Ovary (tissue), 3 donors: ENCODE measurements around the gene KMT2B.

ENCODE experiments used
- POLR2A ChIP-seq: fragments of 450-650 bp; IDR thresholded peaks from one replicate; pipeline ENCODE4 v1.6.1; 2017; ENCODE audit warnings: antibody characterized with exemption, mild to moderate bottlenecking, moderate library complexity
- TF ChIP-seq, protein P1 (sequence below), 3 donors: fragments of 450-650 bp in 2 of 3; fragments of 200-600 bp in 1 of 3; IDR thresholded peaks; one replicate each; pipeline versions ENCODE4 v1.5.1 to v1.8.0; 2016 to 2022; ENCODE audit warnings: antibody characterized with exemption in 3 of 3, mild to moderate bottlenecking in 1 of 3
- donor health status: DM: no; HTN: no; CAD: no.

DNA sequence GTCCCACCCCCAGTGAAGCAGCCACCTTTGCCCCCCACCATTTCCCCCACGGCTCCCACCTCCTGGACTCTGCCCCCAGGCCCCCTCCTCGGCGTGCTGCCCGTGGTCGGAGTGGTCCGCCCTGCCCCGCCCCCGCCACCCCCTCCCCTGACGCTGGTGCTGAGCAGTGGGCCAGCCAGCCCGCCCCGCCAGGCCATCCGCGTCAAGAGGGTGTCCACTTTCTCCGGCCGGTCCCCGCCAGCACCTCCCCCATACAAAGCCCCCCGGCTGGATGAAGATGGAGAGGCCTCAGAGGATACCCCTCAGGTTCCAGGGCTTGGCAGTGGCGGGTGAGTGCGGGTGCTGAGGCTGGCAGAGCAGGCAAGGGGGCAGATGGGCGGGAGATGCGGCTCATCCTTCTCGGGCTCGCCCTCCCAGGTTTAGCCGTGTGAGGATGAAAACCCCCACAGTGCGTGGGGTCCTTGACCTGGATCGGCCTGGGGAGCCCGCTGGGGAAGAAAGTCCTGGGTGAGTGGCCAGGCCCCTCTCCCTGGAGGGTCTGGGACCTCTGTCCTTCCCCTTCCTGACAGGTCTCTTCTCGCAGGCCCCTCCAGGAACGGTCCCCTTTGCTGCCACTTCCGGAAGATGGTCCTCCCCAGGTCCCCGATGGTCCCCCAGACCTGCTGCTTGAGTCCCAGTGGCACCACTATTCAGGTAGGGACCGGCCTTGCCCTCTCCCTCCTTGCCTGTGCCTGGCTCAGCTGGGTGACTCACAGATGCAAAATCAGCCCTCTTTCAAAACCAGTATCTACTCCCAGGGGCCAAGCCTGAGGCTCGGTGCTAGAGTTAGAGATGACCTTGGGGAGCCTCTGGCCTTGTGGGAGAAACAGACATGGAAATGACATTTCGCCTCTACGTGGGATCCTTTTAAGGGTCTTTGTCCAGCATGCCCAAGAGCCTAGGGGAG lies 15.7 kb downstream of the KMT2B start:
- TF ChIP-seq, protein P1, sequence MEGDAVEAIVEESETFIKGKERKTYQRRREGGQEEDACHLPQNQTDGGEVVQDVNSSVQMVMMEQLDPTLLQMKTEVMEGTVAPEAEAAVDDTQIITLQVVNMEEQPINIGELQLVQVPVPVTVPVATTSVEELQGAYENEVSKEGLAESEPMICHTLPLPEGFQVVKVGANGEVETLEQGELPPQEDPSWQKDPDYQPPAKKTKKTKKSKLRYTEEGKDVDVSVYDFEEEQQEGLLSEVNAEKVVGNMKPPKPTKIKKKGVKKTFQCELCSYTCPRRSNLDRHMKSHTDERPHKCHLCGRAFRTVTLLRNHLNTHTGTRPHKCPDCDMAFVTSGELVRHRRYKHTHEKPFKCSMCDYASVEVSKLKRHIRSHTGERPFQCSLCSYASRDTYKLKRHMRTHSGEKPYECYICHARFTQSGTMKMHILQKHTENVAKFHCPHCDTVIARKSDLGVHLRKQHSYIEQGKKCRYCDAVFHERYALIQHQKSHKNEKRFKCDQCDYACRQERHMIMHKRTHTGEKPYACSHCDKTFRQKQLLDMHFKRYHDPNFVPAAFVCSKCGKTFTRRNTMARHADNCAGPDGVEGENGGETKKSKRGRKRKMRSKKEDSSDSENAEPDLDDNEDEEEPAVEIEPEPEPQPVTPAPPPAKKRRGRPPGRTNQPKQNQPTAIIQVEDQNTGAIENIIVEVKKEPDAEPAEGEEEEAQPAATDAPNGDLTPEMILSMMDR (IDR thresholded peaks at IDR 0.05) = no peak
- TF ChIP-seq POLR2A = no peak
